ENCODE results near the gene PLXNA4.

Gene PLXNA4

DNA sequence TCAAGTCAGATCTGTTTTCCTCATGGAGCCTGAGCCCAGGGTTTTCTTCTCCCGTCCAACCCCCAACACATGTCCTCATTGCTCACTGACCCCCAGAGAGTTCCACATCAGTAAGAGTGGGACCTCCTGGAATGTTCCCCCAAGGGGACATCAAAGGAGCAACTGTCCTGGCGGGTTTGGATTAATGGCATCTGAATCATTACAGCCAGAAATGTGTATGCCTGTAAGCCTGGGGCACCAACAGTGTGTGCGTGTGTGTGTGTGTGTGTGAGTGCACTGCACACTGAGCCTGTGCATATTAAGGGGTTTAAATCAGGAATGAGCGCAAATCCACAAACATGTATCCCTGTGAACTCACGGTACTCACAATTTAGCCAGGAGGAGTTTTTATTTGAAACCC lies 222.3 kb downstream of the PLXNA4 start:
- CTCF ChIA-PET, result no interaction called here
- no peaks in the 10 kb centered on the region for H3K9me3 ChIP-seq (ENCODE audit: control insufficient read depth, insufficient read depth, low read depth, low read length)
- POLR2A ChIA-PET, result no interaction called here

DNA sequence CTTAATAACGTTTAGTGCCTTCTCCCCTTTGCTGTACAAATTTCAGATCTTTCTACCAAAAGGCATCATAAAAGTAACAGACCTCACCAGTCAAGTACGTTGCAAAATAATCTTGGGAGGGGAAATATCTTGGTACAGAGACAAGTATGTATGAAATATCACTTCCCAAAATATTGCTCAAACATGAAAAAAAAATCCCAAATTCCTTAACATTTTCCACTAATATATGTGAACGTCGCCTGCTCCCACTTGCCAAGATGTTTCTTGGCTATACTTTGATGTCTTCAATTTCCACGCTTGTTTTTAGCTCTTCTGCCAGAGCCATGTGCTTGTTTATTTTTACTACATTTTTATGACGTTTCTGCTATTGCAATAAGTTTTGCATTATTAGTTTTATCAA lies 223.5 kb downstream of the PLXNA4 start:
- H3K4me3 ChIP-seq (ENCODE audit: low read depth, low read length), result no peak overlapping the region
- CTCF ChIA-PET, result interaction anchor here (0.6 to 1.1 kb wide), 2 partner anchors 78 to 228 kb away, joined by 3 read pairs; no protein-coding TSS in a partner anchor

More for the DNA sequence above, 222.3 kb downstream of the PLXNA4 start:
- H3K27ac ChIP-seq (ENCODE audit: extremely low read depth, low read depth, low read length), result no peak overlapping the region
- H3K36me3 ChIP-seq (ENCODE audit: control insufficient read depth in 2 of 2, insufficient read depth in 1 of 2, low read length in 2 of 2), result no peaks in the 10 kb centered on the region
- no peaks in the 10 kb centered on the region for H3K4me1 ChIP-seq (ENCODE audit: control insufficient read depth, insufficient read depth, low read length)
- H3K4me3 ChIP-seq (ENCODE audit: low read depth, low read length), result no peak overlapping the region
- TF ChIP-seq ZNF140 (tag by site-specific recombination; IDR thresholded peaks at IDR 0.05) (no peak), SP7 (tag by site-specific recombination; IDR thresholded peaks at IDR 0.05) (no peak), ZNF266 (tag by site-specific recombination; IDR thresholded peaks at IDR 0.05; ENCODE audit: low read depth) (no peak), ZNF433 (tag by site-specific recombination; IDR thresholded peaks at IDR 0.05; ENCODE audit: low read depth) (no peak), GLIS1 (tag by site-specific recombination; IDR thresholded peaks at IDR 0.05) (peak; percentile 92), ZIC2 (tag by site-specific recombination; IDR thresholded peaks at IDR 0.05) (peak; percentile 69; the same call in 1 of the 2 replicates), ZNF138 (tag by site-specific recombination; IDR thresholded peaks at IDR 0.05; ENCODE audit: borderline replicate concordance) (no peak), ZNF133 (tag by site-specific recombination; IDR thresholded peaks at IDR 0.05) (no peak), OVOL3 (tag by site-specific recombination; IDR thresholded peaks at IDR 0.05) (no peak), ZNF302 (tag by site-specific recombination; IDR thresholded peaks at IDR 0.05; ENCODE audit: low read depth) (no peak), ZNF155 (tag by site-specific recombination; IDR thresholded peaks at IDR 0.05) (no peak), ZSCAN16 (tag by site-specific recombination; IDR thresholded peaks at IDR 0.05) (no peak), ZNF16 (tag by site-specific recombination; IDR thresholded peaks at IDR 0.05; ENCODE audit: low read depth) (no peak), BCL11B (tag by site-specific recombination; IDR thresholded peaks at IDR 0.05; ENCODE audit: low read depth) (no peak)
- TF ChIP-seq, protein P1, sequence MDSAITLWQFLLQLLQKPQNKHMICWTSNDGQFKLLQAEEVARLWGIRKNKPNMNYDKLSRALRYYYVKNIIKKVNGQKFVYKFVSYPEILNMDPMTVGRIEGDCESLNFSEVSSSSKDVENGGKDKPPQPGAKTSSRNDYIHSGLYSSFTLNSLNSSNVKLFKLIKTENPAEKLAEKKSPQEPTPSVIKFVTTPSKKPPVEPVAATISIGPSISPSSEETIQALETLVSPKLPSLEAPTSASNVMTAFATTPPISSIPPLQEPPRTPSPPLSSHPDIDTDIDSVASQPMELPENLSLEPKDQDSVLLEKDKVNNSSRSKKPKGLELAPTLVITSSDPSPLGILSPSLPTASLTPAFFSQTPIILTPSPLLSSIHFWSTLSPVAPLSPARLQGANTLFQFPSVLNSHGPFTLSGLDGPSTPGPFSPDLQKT (IDR thresholded peaks at IDR 0.05; ENCODE audit: borderline replicate concordance, low read depth, low read length), result no peak
- TF ChIP-seq, protein P2, sequence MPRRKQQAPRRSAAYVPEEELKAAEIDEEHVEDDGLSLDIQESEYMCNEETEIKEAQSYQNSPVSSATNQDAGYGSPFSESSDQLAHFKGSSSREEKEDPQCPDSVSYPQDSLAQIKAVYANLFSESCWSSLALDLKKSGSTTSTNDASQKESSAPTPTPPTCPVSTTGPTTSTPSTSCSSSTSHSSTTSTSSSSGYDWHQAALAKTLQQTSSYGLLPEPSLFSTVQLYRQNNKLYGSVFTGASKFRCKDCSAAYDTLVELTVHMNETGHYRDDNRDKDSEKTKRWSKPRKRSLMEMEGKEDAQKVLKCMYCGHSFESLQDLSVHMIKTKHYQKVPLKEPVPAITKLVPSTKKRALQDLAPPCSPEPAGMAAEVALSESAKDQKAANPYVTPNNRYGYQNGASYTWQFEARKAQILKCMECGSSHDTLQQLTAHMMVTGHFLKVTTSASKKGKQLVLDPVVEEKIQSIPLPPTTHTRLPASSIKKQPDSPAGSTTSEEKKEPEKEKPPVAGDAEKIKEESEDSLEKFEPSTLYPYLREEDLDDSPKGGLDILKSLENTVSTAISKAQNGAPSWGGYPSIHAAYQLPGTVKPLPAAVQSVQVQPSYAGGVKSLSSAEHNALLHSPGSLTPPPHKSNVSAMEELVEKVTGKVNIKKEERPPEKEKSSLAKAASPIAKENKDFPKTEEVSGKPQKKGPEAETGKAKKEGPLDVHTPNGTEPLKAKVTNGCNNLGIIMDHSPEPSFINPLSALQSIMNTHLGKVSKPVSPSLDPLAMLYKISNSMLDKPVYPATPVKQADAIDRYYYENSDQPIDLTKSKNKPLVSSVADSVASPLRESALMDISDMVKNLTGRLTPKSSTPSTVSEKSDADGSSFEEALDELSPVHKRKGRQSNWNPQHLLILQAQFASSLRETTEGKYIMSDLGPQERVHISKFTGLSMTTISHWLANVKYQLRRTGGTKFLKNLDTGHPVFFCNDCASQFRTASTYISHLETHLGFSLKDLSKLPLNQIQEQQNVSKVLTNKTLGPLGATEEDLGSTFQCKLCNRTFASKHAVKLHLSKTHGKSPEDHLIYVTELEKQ (tag by site-specific recombination; IDR thresholded peaks at IDR 0.05; ENCODE audit: borderline replicate concordance), result no peak
- TF ChIP-seq, protein P3, sequence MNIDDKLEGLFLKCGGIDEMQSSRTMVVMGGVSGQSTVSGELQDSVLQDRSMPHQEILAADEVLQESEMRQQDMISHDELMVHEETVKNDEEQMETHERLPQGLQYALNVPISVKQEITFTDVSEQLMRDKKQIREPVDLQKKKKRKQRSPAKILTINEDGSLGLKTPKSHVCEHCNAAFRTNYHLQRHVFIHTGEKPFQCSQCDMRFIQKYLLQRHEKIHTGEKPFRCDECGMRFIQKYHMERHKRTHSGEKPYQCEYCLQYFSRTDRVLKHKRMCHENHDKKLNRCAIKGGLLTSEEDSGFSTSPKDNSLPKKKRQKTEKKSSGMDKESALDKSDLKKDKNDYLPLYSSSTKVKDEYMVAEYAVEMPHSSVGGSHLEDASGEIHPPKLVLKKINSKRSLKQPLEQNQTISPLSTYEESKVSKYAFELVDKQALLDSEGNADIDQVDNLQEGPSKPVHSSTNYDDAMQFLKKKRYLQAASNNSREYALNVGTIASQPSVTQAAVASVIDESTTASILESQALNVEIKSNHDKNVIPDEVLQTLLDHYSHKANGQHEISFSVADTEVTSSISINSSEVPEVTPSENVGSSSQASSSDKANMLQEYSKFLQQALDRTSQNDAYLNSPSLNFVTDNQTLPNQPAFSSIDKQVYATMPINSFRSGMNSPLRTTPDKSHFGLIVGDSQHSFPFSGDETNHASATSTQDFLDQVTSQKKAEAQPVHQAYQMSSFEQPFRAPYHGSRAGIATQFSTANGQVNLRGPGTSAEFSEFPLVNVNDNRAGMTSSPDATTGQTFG (tag by site-specific recombination; IDR thresholded peaks at IDR 0.05; ENCODE audit: borderline replicate concordance), result no peak
- TF ChIP-seq, protein P4, sequence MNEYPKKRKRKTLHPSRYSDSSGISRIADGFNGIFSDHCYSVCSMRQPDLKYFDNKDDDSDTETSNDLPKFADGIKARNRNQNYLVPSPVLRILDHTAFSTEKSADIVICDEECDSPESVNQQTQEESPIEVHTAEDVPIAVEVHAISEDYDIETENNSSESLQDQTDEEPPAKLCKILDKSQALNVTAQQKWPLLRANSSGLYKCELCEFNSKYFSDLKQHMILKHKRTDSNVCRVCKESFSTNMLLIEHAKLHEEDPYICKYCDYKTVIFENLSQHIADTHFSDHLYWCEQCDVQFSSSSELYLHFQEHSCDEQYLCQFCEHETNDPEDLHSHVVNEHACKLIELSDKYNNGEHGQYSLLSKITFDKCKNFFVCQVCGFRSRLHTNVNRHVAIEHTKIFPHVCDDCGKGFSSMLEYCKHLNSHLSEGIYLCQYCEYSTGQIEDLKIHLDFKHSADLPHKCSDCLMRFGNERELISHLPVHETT (tag by site-specific recombination; IDR thresholded peaks at IDR 0.05), result no peak

More for the DNA sequence above, 223.5 kb downstream of the PLXNA4 start:
- POLR2A ChIA-PET, result no interaction called here
- Histone ChIP-seq H3K9me3 (ENCODE audit: control insufficient read depth, insufficient read depth, low read depth, low read length) (no peaks in the 10 kb centered on the region), H3K36me3 (ENCODE audit: control insufficient read depth in 2 of 2, insufficient read depth in 1 of 2, low read length in 2 of 2) (no peaks in the 10 kb centered on the region), H3K4me1 (ENCODE audit: control insufficient read depth, insufficient read depth, low read length) (no peaks in the 10 kb centered on the region), H3K27ac (ENCODE audit: extremely low read depth, low read depth, low read length) (no peak overlapping the region)
- no peak for TF ChIP-seq ZFHX2 (tag by site-specific recombination; conservative IDR thresholded peaks at IDR 0.05)
- no peak for TF ChIP-seq GLI4 (tag by site-specific recombination; IDR thresholded peaks at IDR 0.05)
- TF ChIP-seq, protein P5, sequence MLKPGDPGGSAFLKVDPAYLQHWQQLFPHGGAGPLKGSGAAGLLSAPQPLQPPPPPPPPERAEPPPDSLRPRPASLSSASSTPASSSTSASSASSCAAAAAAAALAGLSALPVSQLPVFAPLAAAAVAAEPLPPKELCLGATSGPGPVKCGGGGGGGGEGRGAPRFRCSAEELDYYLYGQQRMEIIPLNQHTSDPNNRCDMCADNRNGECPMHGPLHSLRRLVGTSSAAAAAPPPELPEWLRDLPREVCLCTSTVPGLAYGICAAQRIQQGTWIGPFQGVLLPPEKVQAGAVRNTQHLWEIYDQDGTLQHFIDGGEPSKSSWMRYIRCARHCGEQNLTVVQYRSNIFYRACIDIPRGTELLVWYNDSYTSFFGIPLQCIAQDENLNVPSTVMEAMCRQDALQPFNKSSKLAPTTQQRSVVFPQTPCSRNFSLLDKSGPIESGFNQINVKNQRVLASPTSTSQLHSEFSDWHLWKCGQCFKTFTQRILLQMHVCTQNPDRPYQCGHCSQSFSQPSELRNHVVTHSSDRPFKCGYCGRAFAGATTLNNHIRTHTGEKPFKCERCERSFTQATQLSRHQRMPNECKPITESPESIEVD (tag by site-specific recombination; IDR thresholded peaks at IDR 0.05), result peak; percentile 41; the same call in 1 of the 2 replicates
- no peak for TF ChIP-seq ZNF2 (tag by site-specific recombination; IDR thresholded peaks at IDR 0.05)

Measured in HEK293 (cell line).